Lung (tissue), 12 donors: Measurements from ENCODE around the gene GOLT1B. TPM values are rescaled to one million over a fixed set of nuclear protein-coding genes. Genes with fewer than 3 reads are reported as not detected.
A peak's percentile ranks its signal among the peaks of the same experiment; 100 is the strongest.

ENCODE experiments used
- ATAC-seq: fragments of 200-7000 bp; cut with Tn5 transposase; one replicate; pipeline ENCODE4 v1.9.1; 2020; ENCODE audit warnings: moderate number of reproducible peaks; ENCODE audit not compliant: insufficient read depth, low FRiP score
- DNase-seq, 3 donors: peaks; one replicate each; pipeline ENCODE4 v3.0.0-alpha.2; 2013 to 2017
- H3K27ac ChIP-seq, 2 donors: one replicate each; pipeline ENCODE4 v1.5.1; 2013; ENCODE audit warnings: mild to moderate bottlenecking in 2 of 2, moderate library complexity in 2 of 2, control low read depth in 1 of 2, inconsistent platforms in 1 of 2, low read depth in 1 of 2, low read length in 1 of 2
- H3K27me3 ChIP-seq, 3 donors: one replicate each; pipeline ENCODE4 v1.5.1; 2013; ENCODE audit warnings: low read length in 2 of 3; ENCODE audit not compliant: control insufficient read depth in 3 of 3, insufficient read depth in 3 of 3
- H3K36me3 ChIP-seq, 4 donors: one replicate each; pipeline ENCODE4 v1.5.1; 2013; ENCODE audit warnings: low read length in 4 of 4, mild to moderate bottlenecking in 1 of 4, moderate library complexity in 1 of 4; ENCODE audit not compliant: control insufficient read depth in 4 of 4, insufficient read depth in 4 of 4
- H3K4me1 ChIP-seq, 5 donors: one replicate each; pipeline ENCODE4 v1.5.1; 2013; ENCODE audit warnings: low read length in 5 of 5, mild to moderate bottlenecking in 2 of 5, moderate library complexity in 1 of 5; ENCODE audit not compliant: control insufficient read depth in 5 of 5, insufficient read depth in 5 of 5
- H3K4me3 ChIP-seq: one replicate; pipeline ENCODE4 v1.5.1; 2013; ENCODE audit warnings: mild to moderate bottlenecking, control low read depth, moderate library complexity
- H3K9ac ChIP-seq, 2 donors: one replicate each; pipeline ENCODE4 v1.5.1; 2013; ENCODE audit warnings: low read length in 2 of 2, control low read depth in 1 of 2; ENCODE audit not compliant: insufficient read depth in 1 of 2
- H3K9me3 ChIP-seq, 4 donors: one replicate each; pipeline ENCODE4 v1.5.1; 2013; ENCODE audit warnings: low read length in 3 of 4, mild to moderate bottlenecking in 1 of 4, moderate library complexity in 1 of 4; ENCODE audit not compliant: control insufficient read depth in 4 of 4, insufficient read depth in 3 of 4
- WGBS, 2 donors: extraction: QIAGEN DNeasy Blood & Tissue Kit; methylation state at CpG; one replicate each; pipeline ENCODE4 v1.1.7; 2013; 5-methylcytosine and 5-hydroxymethylcytosine counted together
- polyA plus RNA-seq, 2 donors: library from polyadenylated mRNA; stranded (reverse); fragments of 200-250 nt; gene quantifications; one replicate each; pipeline ENCODE4 v1.2.1, GENCODE V29; 2013
- total RNA-seq, 2 donors: library from RNA; depleted of rRNA in 1 of 2; stranded (reverse); fragments of >200 nt in 1 of 2; gene quantifications; one replicate each; pipeline ENCODE4 v1.2.1, GENCODE V29; 2014 to 2021
- TF ChIP-seq, protein P1 (sequence below): IDR thresholded peaks from 2 replicates; pipeline ENCODE4 v1.5.1; 2012; ENCODE audit warnings: mild to moderate bottlenecking; ENCODE audit errors: control extremely low read depth, extremely low read depth
- donor health status: control.
- donor health status: control.
- donor health status: Bipolar disorder and iron deficiency.
- donor health status: healthy.
- donor health status: DM: yes; HTN: yes; CAD: no.

GOLT1B gene
- total and polyA plus RNA-seq, 4 donors: 23.9 to 35.0 (median 30.8) TPM

DNA sequence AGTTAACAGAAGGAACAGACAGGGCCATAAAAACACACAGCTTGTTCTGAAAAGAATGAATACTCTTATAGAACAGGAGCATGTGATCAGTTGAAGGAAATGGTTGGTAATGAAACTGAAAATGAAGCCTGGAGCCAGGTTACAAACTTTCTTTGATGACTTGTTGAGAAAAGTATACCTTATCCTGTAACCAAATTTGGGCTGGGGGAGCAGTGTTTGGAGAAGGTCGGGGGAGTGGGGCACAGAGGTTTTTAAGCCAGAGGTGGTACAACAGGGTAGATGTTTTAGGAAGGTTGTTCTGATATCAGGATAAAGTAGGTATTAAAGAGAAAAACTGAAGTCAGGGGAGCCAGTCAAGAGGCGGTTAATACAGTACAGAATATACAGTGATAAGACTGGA, 8.2 kb downstream of the GOLT1B start:
- TF ChIP-seq, protein P1, sequence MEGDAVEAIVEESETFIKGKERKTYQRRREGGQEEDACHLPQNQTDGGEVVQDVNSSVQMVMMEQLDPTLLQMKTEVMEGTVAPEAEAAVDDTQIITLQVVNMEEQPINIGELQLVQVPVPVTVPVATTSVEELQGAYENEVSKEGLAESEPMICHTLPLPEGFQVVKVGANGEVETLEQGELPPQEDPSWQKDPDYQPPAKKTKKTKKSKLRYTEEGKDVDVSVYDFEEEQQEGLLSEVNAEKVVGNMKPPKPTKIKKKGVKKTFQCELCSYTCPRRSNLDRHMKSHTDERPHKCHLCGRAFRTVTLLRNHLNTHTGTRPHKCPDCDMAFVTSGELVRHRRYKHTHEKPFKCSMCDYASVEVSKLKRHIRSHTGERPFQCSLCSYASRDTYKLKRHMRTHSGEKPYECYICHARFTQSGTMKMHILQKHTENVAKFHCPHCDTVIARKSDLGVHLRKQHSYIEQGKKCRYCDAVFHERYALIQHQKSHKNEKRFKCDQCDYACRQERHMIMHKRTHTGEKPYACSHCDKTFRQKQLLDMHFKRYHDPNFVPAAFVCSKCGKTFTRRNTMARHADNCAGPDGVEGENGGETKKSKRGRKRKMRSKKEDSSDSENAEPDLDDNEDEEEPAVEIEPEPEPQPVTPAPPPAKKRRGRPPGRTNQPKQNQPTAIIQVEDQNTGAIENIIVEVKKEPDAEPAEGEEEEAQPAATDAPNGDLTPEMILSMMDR: no peak
- H3K27ac ChIP-seq: no peak overlapping the region
- H3K9ac ChIP-seq: no peak overlapping the region
- peaks cover 3 to 30% (median 10%) of the 10 kb centered on the region in 4 donors for H3K36me3 ChIP-seq
- no peak for DNase-seq
- WGBS, 2 donors: 40 to 45% methylated on average over 2 of the region's 2 CpGs
- no peaks in the 10 kb centered on the region for H3K9me3 ChIP-seq
- no peaks in the 10 kb centered on the region for H3K4me1 ChIP-seq
- H3K4me3 ChIP-seq: no peak overlapping the region
- H3K27me3 ChIP-seq: no peaks in the 10 kb centered on the region
- no peak for ATAC-seq

DNA sequence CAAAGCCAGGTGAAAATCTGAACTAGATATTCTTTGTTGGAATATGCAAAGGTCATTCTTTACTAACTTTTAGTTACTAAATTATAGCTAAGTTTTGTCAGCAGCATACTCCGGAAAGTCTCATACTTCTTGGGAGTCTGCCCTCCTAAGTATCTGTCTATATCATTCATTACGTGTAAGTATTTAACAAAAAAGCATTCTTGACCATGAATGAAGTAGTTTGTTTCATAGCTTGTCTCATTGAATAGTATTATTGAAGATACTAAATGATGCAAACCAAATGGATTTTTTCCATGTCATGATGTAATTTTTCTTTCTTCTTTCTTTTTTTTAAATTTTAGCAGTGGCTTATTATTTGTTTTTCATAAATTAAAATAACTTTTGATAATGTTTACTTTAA, 14.7 kb downstream of the GOLT1B start:
- DNase-seq (no peak), ATAC-seq (no peak)
- Histone ChIP-seq H3K4me3 (no peak overlapping the region), H3K9me3 (no peaks in the 10 kb centered on the region), H3K27me3 (no peaks in the 10 kb centered on the region), H3K9ac (no peak overlapping the region), H3K27ac (no peak overlapping the region), H3K4me1 (peaks cover 0 to 3% (median 0%) of the 10 kb centered on the region in 5 donors), H3K36me3 (peaks cover 3 to 17% (median 13%) of the 10 kb centered on the region in 4 donors)
- 97 to 98% methylated on average over 2 of the region's 2 CpGs for WGBS, 2 donors
- TF ChIP-seq, protein P1: no peak

DNA sequence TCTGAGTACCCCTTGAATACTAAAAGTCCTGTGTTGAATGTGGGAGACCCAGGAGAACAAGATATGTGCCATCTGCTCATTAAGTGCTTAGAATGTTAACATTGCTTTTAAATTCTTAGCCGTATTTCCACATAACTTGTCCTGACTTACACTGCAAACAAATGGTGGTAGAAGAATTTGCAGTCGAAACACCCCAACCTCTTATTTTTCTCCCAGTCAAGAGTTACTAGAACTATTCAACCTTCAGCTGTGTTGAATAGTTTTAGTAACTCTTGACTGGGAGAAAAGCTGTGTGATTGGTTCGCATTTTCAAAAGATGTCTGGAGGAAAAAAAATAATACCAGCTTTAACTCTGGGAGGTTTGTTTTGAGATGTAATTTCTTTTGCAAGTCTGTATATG, 16.9 kb downstream of the GOLT1B start:
- DNase-seq: peak in 2 of 3 donors; percentile 35 to 59
- whole genome bisulfite sequencing, 2 donors: 79 to 84% methylated on average over 3 of the region's 3 CpGs

More for the DNA sequence above, 16.9 kb downstream of the GOLT1B start:
- H3K9ac ChIP-seq: no peak overlapping the region
- H3K4me1 ChIP-seq: peaks cover 0 to 3% (median 0%) of the 10 kb centered on the region in 5 donors
- peaks cover 3 to 11% (median 8%) of the 10 kb centered on the region in 4 donors for H3K36me3 ChIP-seq
- no peak overlapping the region for H3K27ac ChIP-seq
- TF ChIP-seq, protein P1: no peak
- H3K4me3 ChIP-seq: no peak overlapping the region
- no peak for ATAC-seq
- H3K27me3 ChIP-seq: no peaks in the 10 kb centered on the region
- H3K9me3 ChIP-seq: no peaks in the 10 kb centered on the region
